Epithelial cell of prostate (primary cell): ENCODE results near the gene TRIP10.
A peak's percentile ranks its signal among the peaks of the same experiment; 100 is the strongest.
"Not testable (repeated sequence)": the region's sequence is repeated elsewhere in the genome, so short reads cannot be mapped to it uniquely, and the experiment has no call there.

ENCODE experiments used
- DNase-seq: peaks from one replicate; pipeline ENCODE4 v3.0.0-alpha.2; 2011; ENCODE audit warnings: low read depth, low spot score
- H3K27ac ChIP-seq: fragments of 450-650 bp; 2 replicates; pipeline ENCODE4 v1.5.1; 2017; ENCODE audit warnings: mild to moderate bottlenecking

TRIP10 gene

DNA sequence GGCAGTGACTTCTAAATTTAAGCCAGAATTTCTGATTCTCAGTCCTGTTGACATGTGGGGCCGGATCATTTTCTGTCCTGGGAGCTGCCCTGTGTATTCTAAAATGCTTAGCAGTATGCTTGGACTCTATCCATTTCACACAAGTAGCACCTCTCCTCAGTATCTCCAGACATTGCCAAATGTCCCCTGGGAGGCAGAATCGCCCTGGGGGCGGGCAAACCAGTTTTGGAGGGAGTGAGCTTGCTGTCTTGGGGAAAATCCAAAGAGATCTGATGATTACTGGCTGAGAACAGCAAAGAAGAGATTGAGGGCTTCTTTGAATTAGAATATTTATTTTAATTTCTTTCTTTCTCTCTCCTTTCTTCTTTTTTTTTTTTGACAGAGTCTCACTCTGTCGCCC lies 49.4 kb downstream of the TRIP10 start:
- DNase-seq: no peak
- H3K27ac ChIP-seq: no peak overlapping the region

DNA sequence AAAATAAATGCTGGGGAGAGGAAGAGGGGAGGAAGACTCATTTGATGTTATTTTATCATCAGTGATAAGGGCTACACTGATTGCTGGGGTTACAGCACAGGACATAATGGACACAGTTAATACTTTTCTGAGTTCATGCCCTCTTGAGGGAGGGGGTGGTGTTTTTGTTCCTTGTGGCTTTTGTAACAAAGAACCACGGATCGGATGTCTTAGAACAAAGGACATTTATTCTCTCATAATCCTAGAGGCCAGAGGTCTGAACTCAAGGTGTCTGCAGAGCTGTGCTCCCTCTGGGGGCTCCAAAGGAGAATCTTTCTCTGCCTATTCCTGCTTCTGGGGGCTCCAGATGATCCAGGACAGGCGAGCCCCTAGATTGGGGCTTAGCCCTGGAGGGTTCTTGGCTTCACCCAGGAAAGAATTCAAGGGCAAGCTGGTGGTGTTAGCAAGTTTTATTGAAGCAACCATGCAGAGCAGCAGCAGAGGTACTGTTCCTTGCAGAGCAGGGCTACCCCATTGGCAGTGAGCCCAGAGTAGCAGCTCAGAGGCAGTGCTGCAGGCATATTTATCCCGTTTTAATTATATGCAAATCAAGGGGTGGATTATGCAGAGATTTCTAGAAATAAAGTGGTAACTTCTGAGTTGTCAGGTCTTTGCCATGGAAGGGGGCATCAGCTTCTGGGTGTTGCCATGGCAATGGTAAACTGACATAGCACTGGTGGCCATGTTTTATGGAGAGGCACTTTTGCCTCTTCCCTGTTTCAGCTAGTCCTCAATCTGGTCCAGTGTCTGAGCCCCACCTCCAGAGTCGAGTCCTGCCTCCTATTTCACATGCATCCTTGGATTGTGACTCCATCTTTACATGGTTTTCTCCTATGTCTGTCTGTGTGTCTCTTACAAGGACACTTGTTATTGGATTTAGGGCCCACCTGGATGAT lies 51.0 kb downstream of the TRIP10 start:
- H3K27ac ChIP-seq: no peak overlapping the region
- DNase-seq: no peak

DNA sequence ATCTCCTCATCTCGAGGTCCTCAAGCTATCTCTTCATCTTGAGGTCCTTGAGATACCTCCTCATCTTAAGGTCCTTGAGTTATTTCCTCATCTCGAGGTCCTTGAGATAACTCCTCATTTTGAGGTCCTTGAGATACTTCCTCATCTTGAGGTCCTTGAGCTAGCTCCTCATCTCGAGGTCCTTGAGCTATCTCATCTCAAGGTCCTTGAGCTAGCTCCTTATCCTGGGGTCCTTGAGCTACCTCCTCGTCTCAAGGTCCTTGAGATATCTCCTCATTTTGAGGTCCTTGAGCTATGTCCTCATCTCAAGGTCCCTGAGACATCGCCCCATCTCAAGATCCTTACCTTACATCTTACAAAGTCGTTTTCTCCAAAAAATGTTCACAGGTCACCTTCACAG lies 51.8 kb downstream of the TRIP10 start:
- no peak for DNase-seq

DNA sequence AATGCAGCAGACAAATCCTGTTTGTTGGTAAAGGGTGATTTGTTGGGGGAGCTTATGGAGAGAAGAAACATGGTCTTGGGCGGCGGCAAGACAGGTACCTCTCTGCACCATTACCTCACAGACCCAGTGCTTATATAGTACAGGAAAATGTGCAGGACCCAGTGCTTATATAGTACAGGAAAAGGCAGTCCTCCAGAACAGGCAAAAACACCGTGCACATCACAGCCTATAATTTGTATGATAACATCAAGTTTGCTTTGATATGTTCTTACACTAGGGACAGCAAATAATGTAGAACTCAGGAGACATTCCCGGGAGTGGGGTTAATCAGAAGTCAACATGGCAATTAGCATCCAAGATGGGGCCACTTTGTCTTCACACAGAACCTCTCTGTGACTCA lies 53.9 kb downstream of the TRIP10 start:
- DNase-seq: no peak
- no peak overlapping the region for H3K27ac ChIP-seq

More for the DNA sequence above, 51.8 kb downstream of the TRIP10 start:
- no peak overlapping the region for H3K27ac ChIP-seq

DNA sequence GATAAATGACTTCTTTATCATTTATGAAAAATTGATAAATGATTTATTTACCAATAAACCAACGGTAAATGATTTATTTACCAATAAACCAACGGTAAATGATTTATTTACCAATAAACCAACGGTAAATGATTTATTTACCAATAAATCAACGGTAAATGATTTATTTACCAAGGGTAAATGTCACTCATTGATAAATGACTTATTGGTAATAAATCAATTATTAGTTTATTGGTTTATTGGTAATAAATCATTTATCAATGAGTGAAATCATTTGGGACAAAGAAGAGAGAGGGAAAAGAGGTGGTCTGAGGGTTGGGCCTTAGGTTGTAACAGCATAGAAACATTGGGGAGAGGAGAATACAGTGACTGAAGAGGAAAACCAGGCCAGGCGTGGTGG lies 54.5 kb downstream of the TRIP10 start:
- DNase-seq: no peak
- H3K27ac ChIP-seq: no peak overlapping the region

DNA sequence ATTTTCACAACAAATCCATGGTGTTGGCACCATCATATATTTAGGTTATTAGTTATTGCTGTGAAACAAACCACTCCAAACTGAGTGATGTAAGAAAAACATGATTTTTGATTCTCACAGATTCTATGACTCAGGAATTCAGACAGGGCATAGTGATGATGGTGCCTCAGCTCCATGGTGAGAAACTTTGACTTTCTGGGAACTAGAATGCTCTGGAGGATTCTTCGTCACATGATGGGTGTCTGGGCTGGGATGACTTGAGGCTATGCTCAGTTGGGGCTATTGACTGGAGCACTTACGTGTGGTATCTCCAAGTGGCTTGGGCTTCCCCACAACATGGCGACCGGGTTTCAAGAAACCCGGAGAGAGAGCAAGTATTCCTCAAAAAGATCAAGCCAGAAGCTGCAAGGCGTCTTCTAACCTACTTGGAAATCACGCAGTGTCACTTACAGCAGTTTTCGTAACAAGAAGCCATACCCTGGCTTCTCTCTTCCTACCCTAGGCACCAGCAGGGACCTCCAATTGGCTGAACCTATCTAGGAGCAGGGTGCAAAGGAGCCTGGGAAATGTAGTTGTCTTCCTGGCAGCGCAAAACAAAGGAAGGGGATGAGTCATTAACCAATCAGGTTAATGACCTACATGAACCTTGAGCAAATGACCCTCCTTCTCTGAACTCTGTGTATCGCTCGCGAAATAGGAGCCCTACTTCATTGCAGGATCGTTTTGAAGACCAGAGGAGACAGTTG lies 55.4 kb downstream of the TRIP10 start:
- no peak overlapping the region for H3K27ac ChIP-seq
- DNase-seq: no peak

DNA sequence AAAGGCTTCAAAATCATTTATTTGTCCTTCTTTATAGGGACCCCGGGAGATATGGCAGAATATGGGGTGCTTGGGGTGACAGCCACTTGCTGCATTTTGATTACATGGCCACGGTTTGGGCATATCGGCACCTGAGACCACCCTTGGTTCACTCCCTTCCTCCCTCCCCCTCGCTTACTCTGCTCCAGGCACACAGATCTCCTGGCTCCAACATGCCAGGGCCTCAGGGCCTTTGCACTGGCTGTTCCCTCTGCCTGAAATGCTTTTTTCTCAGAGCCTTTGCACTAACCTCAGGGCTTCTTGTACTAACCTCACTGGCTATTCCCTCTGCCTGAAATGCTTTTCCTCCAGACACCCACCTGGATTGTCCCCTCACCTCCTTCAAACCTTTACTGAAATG lies 56.8 kb downstream of the TRIP10 start:
- DNase-seq: no peak
- no peak overlapping the region for H3K27ac ChIP-seq

DNA sequence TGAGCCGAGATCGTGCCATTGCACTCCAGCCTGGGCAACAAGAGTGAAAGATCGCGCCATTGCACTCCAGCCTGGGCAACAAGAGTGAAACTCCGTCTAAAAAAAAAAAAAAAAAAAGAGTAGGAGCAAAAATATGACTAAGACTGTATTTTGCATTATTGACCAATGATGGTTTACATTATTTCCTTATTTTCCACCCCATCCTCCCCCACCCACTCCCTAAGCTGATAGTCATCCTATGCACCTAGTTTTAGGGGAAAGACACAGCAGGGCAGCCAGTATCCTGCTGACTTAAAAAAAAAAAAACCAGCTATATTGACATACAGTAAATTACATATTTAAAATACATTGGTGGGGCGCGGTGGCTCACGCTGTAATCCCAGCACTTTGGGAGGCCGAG lies 58.2 kb downstream of the TRIP10 start:
- DNase-seq: no peak
- H3K27ac ChIP-seq: no peak overlapping the region

DNA sequence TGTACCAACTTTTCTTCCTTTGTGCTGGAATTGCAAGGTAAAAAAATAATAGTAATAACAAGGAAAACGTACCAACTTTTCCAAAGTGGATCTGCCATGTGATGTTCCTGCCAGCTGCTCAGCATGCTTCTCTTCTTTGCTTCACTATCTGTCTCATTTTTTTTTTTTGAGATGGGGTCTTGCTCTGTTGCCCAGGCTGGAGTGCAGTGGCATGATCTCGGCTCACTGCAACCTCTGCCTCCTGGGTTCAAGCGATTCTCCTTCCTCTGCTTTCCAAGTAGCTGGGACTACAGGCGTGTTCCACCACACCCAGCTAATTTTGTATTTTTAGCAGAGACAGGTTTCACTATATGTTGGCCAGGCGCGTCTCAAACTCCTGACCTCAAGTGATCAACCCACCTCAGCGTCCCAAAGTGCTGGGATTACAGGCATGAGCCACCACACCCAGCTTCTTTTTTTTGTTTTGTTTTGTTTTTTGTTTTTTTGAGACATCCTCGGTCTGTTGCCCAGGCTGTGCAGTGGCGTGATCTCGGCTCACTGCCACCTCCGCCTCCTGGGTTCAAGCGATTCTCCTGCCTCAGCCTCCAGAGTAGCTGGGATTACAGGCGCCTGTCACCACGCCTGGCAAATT lies 60.8 kb downstream of the TRIP10 start:
- peak overlapping the region; percentile 96 for H3K27ac ChIP-seq
- not testable (repeated sequence) for DNase-seq

DNA sequence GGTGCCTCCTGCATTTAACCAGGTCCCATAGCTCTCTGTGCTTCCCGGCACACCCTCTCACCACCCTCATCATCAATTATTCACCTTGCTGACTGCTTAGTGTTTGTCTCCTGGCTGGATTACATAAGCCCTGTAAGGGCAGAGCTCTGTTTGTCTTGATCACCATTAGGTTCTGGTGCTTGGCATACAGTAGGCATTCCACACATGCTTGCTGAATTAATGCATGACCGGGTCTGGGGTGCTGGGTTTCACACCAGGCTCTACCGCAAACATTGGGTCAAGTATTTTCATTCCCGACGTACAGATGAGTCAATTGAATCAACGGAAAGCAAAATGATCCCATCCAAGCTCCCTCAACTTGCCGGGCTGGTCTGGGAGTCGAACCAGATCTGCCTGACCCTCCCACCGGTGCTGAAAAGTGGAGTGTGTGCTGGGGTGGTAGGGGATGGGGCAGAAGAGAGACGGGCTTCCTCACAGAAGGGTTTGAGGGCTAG lies 61.6 kb downstream of the TRIP10 start:
- peak overlapping the region; percentile 96 for H3K27ac ChIP-seq
- DNase-seq: peak; percentile 99
